Measurements from ENCODE around the gene EIF4H. TPM values are rescaled to one million over a fixed set of nuclear protein-coding genes. Genes with fewer than 3 reads are reported as not detected.

EIF4H gene
- polyA plus RNA-seq, 1 experiment, result 404 TPM

GRCh38 chr7:74183653-74184450, 9.7 kb downstream of the EIF4H start:
- ChIA-PET CTCF (interaction anchor here (1.3 to 2.6 kb wide), 2 partner anchors 10 to 22 kb away, joined by 5 to 9 read pairs; no protein-coding TSS in a partner anchor), POLR2A (interaction anchor here (0.6 to 1.4 kb wide), 3 partner anchors 9 to 26 kb away, joined by 4 to 6 read pairs (median 5); partner anchors contain the start of genes EIF4H and LAT2)
- no peak for DNase-seq (ENCODE audit: low read depth, low spot score)
- no peaks in the 10 kb centered on the region for H3K27me3 ChIP-seq (ENCODE audit: control insufficient read depth, insufficient read depth, low read length)
- no peak overlapping the region for H3K27ac ChIP-seq (ENCODE audit: low read depth, low read length)
- TF ChIP-seq, protein P1, sequence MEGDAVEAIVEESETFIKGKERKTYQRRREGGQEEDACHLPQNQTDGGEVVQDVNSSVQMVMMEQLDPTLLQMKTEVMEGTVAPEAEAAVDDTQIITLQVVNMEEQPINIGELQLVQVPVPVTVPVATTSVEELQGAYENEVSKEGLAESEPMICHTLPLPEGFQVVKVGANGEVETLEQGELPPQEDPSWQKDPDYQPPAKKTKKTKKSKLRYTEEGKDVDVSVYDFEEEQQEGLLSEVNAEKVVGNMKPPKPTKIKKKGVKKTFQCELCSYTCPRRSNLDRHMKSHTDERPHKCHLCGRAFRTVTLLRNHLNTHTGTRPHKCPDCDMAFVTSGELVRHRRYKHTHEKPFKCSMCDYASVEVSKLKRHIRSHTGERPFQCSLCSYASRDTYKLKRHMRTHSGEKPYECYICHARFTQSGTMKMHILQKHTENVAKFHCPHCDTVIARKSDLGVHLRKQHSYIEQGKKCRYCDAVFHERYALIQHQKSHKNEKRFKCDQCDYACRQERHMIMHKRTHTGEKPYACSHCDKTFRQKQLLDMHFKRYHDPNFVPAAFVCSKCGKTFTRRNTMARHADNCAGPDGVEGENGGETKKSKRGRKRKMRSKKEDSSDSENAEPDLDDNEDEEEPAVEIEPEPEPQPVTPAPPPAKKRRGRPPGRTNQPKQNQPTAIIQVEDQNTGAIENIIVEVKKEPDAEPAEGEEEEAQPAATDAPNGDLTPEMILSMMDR (IDR thresholded peaks at IDR 0.05; ENCODE audit: low read depth, low read length), result peak; percentile 28; the same call in 1 of the 2 replicates
- no peak overlapping the region for H3K4me3 ChIP-seq (ENCODE audit: low read depth, low read length)
- no peaks in the 10 kb centered on the region for H3K9me3 ChIP-seq (ENCODE audit: control insufficient read depth, insufficient read depth, low read length)

- Histone ChIP-seq H3K4me3 (ENCODE audit: low read depth, low read length) (no peak overlapping the region), H3K27ac (ENCODE audit: low read depth, low read length) (no peak overlapping the region), H3K9me3 (ENCODE audit: control insufficient read depth, insufficient read depth, low read length) (no peaks in the 10 kb centered on the region), H3K27me3 (ENCODE audit: control insufficient read depth, insufficient read depth, low read length) (no peaks in the 10 kb centered on the region)
- TF ChIP-seq, protein P1 (IDR thresholded peaks at IDR 0.05; ENCODE audit: low read depth, low read length), result no peak
- DNase-seq (ENCODE audit: low read depth, low spot score), result no peak
- ChIA-PET POLR2A (no interaction called here), CTCF (interaction anchor here (2.6 kb wide), 1 partner anchor 21 kb away, joined by 9 read pairs; no protein-coding TSS in a partner anchor)
Observed at GRCh38 chr7:74185016-74185415, 10.9 kb downstream of the EIF4H start.

GRCh38 chr7:74185636-74186035, 11.5 kb downstream of the EIF4H start:
- ChIA-PET CTCF (interaction anchor here (0.6 to 2.6 kb wide), 2 partner anchors 21 to 118 kb away, joined by 9 to 11 read pairs; no protein-coding TSS in a partner anchor), POLR2A (no interaction called here)
- TF ChIP-seq, protein P1 (IDR thresholded peaks at IDR 0.05; ENCODE audit: low read depth, low read length), result no peak
- no peak for DNase-seq (ENCODE audit: low read depth, low spot score)
- no peaks in the 10 kb centered on the region for H3K9me3 ChIP-seq (ENCODE audit: control insufficient read depth, insufficient read depth, low read length)
- H3K4me3 ChIP-seq (ENCODE audit: low read depth, low read length), result no peak overlapping the region
- no peak overlapping the region for H3K27ac ChIP-seq (ENCODE audit: low read depth, low read length)
- no peaks in the 10 kb centered on the region for H3K27me3 ChIP-seq (ENCODE audit: control insufficient read depth, insufficient read depth, low read length)

- POLR2A ChIA-PET, result no interaction called here
- Histone ChIP-seq H3K9me3 (ENCODE audit: control insufficient read depth, insufficient read depth, low read length) (no peaks in the 10 kb centered on the region), H3K27ac (ENCODE audit: low read depth, low read length) (peak overlapping the region; percentile 12), H3K27me3 (ENCODE audit: control insufficient read depth, insufficient read depth, low read length) (no peaks in the 10 kb centered on the region), H3K4me3 (ENCODE audit: low read depth, low read length) (no peak overlapping the region)
- TF ChIP-seq, protein P1 (IDR thresholded peaks at IDR 0.05; ENCODE audit: low read depth, low read length), result no peak
- CTCF ChIA-PET, result no interaction called here
- no peak for DNase-seq (ENCODE audit: low read depth, low spot score)
Observed at GRCh38 chr7:74187915-74188675, 13.9 kb downstream of the EIF4H start.
